Forelimb muscle (tissue), 1 donor: Measurements from ENCODE around the gene SEMA3C. TPM values are rescaled to one million over a fixed set of nuclear protein-coding genes. Genes with fewer than 3 reads are reported as not detected.

Experiments
- DNase-seq: peaks from one replicate; pipeline ENCODE4 v3.0.0-alpha.2; 2013; ENCODE audit warnings: low read depth
- polyA plus RNA-seq: library from polyadenylated mRNA; unstranded; fragments of 120-200 nt; gene quantifications from one replicate; pipeline ENCODE4 v1.2.1, GENCODE V29; 2013; ENCODE audit not compliant: insufficient read length

SEMA3C gene
- polyA plus RNA-seq, result 139 TPM

GRCh38 chr7:80918909-80919721 lies at the start of gene SEMA3C:
SEMA3C (minus strand) TSS chr7:80919051; CDS start chr7:80916781, 2,270 bp downstream.
- peak; percentile 88 for DNase-seq

GRCh38 chr7:80968606-80969005 lies 49.8 kb upstream of the SEMA3C start:
- DNase-seq, result no peak

GRCh38 chr7:80967917-80968297 lies 49.1 kb upstream of the SEMA3C start:
- DNase-seq, result no peak

GRCh38 chr7:80967071-80967916 lies 48.4 kb upstream of the SEMA3C start:
- no peak for DNase-seq

- DNase-seq, result no peak
Measured at GRCh38 chr7:80960244-80960795, 41.5 kb upstream of the SEMA3C start.

GRCh38 chr7:80957226-80957777 lies 38.5 kb upstream of the SEMA3C start:
- no peak for DNase-seq

- DNase-seq, result no peak
Measured at GRCh38 chr7:80954191-80954590, 35.3 kb upstream of the SEMA3C start.

- no peak for DNase-seq
Measured at GRCh38 chr7:80950550-80950967, 31.7 kb upstream of the SEMA3C start.

- DNase-seq, result no peak
Measured at GRCh38 chr7:80949449-80949848, 30.6 kb upstream of the SEMA3C start.

- DNase-seq, result no peak
Measured at GRCh38 chr7:80946858-80947257, 28.0 kb upstream of the SEMA3C start.

- no peak for DNase-seq
Measured at GRCh38 chr7:80945976-80946375, 27.1 kb upstream of the SEMA3C start.

GRCh38 chr7:80943342-80943741 lies 24.5 kb upstream of the SEMA3C start:
- DNase-seq, result no peak

- no peak for DNase-seq
Measured at GRCh38 chr7:80942261-80943041, 23.6 kb upstream of the SEMA3C start.

GRCh38 chr7:80941208-80941758 lies 22.4 kb upstream of the SEMA3C start:
- DNase-seq, result no peak

GRCh38 chr7:80940539-80941207 lies 21.8 kb upstream of the SEMA3C start:
- no peak for DNase-seq

GRCh38 chr7:80937336-80937735 lies 18.5 kb upstream of the SEMA3C start:
- no peak for DNase-seq

- DNase-seq, result no peak
Measured at GRCh38 chr7:80935991-80936780, 17.3 kb upstream of the SEMA3C start.

- DNase-seq, result no peak
Measured at GRCh38 chr7:80934321-80934720, 15.5 kb upstream of the SEMA3C start.

GRCh38 chr7:80932536-80932935 lies 13.7 kb upstream of the SEMA3C start:
- DNase-seq, result no peak

GRCh38 chr7:80929619-80930018 lies 10.8 kb upstream of the SEMA3C start:
- no peak for DNase-seq
